Ascending aorta (tissue), 2 donors: ENCODE measurements around the gene TNFSF18. TPM values are rescaled to one million over a fixed set of nuclear protein-coding genes. Genes with fewer than 3 reads are reported as not detected.

Experiments
- DNase-seq, 2 donors: peaks; one replicate each; pipeline ENCODE4 v3.0.0-alpha.2; 2019; ENCODE audit warnings: low spot score in 2 of 2
- H3K27ac ChIP-seq, 2 donors: fragments of 200-600 bp; sonication (generic); one replicate each; pipeline ENCODE4 v1.5.1; 2016 to 2017; ENCODE audit warnings: mild to moderate bottlenecking in 1 of 2
- H3K27me3 ChIP-seq: fragments of 200-600 bp; sonication (generic); one replicate; pipeline ENCODE4 v1.5.1; 2017
- H3K36me3 ChIP-seq, 2 donors: fragments of 200-600 bp; sonication (generic); one replicate each; pipeline ENCODE4 v1.5.1; 2016
- H3K4me1 ChIP-seq, 2 donors: fragments of 200-600 bp; sonication (generic); one replicate each; pipeline ENCODE4 v1.5.1; 2016 to 2017; ENCODE audit warnings: mild to moderate bottlenecking in 1 of 2
- H3K4me3 ChIP-seq, 2 donors: fragments of 200-600 bp; sonication (generic); one replicate each; pipeline ENCODE4 v1.5.1; 2016 to 2017; ENCODE audit warnings: mild to moderate bottlenecking in 1 of 2
- H3K9me3 ChIP-seq, 2 donors: fragments of 200-600 bp; sonication (generic); one replicate each; pipeline ENCODE4 v1.5.1; 2016
- intact Hi-C: fragments of 100-400 bp; cut with DNase I; formaldehyde crosslinking; loops from one replicate; pipeline ENCODE4 v1.15.1; 2023
- total RNA-seq: library from RNA; depleted of rRNA; stranded (reverse); fragments of >200 nt; gene quantifications from one replicate; pipeline ENCODE4 v1.1.0, GENCODE V29; 2016
- TF ChIP-seq, protein P1 (sequence below), 3 experiments: fragments of 200-600 bp in 2 of 3; fragments of 450-650 bp in 1 of 3; sonication (generic) in 2 of 3; IDR thresholded peaks; one replicate each; pipeline ENCODE4 v1.5.1; 2016 to 2019; ENCODE audit warnings: antibody characterized with exemption in 3 of 3, mild to moderate bottlenecking in 1 of 3, moderate library complexity in 1 of 3

Gene TNFSF18
- total RNA-seq, 1 donor from 2014 or later: not detected

- no peaks in the 10 kb centered on the region for H3K36me3 ChIP-seq
- no peak overlapping the region for H3K27ac ChIP-seq
- H3K4me3 ChIP-seq: no peak overlapping the region
- no peak for DNase-seq
- H3K9me3 ChIP-seq: no peaks in the 10 kb centered on the region
- no peaks in the 10 kb centered on the region for H3K4me1 ChIP-seq
- TF ChIP-seq, protein P1, sequence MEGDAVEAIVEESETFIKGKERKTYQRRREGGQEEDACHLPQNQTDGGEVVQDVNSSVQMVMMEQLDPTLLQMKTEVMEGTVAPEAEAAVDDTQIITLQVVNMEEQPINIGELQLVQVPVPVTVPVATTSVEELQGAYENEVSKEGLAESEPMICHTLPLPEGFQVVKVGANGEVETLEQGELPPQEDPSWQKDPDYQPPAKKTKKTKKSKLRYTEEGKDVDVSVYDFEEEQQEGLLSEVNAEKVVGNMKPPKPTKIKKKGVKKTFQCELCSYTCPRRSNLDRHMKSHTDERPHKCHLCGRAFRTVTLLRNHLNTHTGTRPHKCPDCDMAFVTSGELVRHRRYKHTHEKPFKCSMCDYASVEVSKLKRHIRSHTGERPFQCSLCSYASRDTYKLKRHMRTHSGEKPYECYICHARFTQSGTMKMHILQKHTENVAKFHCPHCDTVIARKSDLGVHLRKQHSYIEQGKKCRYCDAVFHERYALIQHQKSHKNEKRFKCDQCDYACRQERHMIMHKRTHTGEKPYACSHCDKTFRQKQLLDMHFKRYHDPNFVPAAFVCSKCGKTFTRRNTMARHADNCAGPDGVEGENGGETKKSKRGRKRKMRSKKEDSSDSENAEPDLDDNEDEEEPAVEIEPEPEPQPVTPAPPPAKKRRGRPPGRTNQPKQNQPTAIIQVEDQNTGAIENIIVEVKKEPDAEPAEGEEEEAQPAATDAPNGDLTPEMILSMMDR (IDR thresholded peaks at IDR 0.05): no peak
- no peaks in the 10 kb centered on the region for H3K27me3 ChIP-seq
- intact Hi-C loops: no loop called here
Measured at GRCh38 chr1:173049322-173049633, 1.5 kb downstream of the TNFSF18 start.

DNA sequence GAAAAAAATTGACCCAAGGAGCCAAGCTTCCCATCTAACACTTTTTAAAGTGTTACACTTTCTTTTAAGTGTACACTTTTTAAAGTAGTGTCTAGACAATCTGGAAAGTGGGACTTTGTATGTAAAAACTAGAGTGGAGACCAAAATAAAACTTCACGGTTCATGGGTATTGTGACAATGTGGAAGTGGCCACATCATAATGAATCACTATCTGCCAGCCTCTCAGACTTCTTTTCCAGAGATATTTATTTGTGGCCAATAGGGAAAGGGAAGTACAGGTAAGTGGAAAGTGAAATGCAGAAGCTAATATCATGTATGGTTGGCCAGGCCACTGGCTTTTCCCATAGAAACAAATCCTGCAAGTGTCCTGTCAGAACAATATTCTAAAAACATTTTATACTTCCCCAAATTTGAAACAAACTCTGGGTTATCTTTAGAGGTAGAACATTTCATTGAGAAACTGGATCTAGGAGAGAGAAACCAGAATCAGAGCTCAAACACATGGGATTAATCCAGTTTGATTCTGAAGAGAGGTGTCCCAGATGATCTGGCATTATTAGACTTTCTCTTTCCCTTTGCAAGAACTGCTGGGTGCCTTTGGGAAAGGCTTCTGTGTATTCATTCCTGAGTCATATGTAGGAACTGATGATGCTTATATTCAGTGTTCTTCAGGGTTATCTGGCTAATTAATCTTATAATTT lies 2.0 kb downstream of the TNFSF18 start:
- no peak for DNase-seq
- intact Hi-C loops: no loop called here
- no peak overlapping the region for H3K27ac ChIP-seq
- H3K27me3 ChIP-seq: no peaks in the 10 kb centered on the region
- no peaks in the 10 kb centered on the region for H3K9me3 ChIP-seq
- TF ChIP-seq, protein P1 (IDR thresholded peaks at IDR 0.05): no peak
- H3K4me3 ChIP-seq: no peak overlapping the region
- no peaks in the 10 kb centered on the region for H3K4me1 ChIP-seq
- no peaks in the 10 kb centered on the region for H3K36me3 ChIP-seq

- H3K27me3 ChIP-seq: no peaks in the 10 kb centered on the region
- no peaks in the 10 kb centered on the region for H3K4me1 ChIP-seq
- TF ChIP-seq, protein P1 (IDR thresholded peaks at IDR 0.05): no peak
- H3K36me3 ChIP-seq: no peaks in the 10 kb centered on the region
- H3K4me3 ChIP-seq: no peak overlapping the region
- no peak for DNase-seq
- intact Hi-C loops: no loop called here
- H3K27ac ChIP-seq: no peak overlapping the region
- no peaks in the 10 kb centered on the region for H3K9me3 ChIP-seq
Measured at GRCh38 chr1:173044656-173045055, 6.1 kb downstream of the TNFSF18 start.

- TF ChIP-seq, protein P1 (IDR thresholded peaks at IDR 0.05): no peak
- Histone ChIP-seq H3K4me1 (no peaks in the 10 kb centered on the region), H3K4me3 (no peak overlapping the region), H3K27ac (no peak overlapping the region), H3K9me3 (no peaks in the 10 kb centered on the region), H3K36me3 (no peaks in the 10 kb centered on the region), H3K27me3 (no peaks in the 10 kb centered on the region)
- DNase-seq: no peak
- intact Hi-C loops: no loop called here
Measured at GRCh38 chr1:173043253-173043652, 7.5 kb downstream of the TNFSF18 start.

DNA sequence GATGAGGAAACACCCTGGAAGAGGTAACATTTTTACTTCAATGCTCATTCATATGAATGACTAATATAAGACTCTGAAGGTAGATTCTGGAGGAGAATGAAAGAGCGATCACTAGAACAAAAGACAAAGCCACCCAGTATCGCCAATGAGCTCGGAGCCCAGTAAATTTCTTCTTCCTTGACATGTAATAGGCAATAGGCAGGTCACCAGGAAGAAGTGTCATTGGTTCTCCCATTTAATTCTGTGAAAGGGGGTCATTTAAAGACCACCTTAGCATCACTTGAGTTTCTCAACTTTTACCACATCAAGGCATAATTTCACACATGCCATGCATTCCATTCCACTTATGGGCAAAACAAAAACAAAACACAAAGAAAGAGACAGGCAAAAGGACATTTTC lies 7.9 kb downstream of the TNFSF18 start:
- H3K36me3 ChIP-seq: no peaks in the 10 kb centered on the region
- intact Hi-C loops: no loop called here
- H3K4me1 ChIP-seq: no peaks in the 10 kb centered on the region
- no peaks in the 10 kb centered on the region for H3K27me3 ChIP-seq
- TF ChIP-seq, protein P1 (IDR thresholded peaks at IDR 0.05): no peak
- H3K27ac ChIP-seq: no peak overlapping the region
- H3K9me3 ChIP-seq: no peaks in the 10 kb centered on the region
- DNase-seq: no peak
- no peak overlapping the region for H3K4me3 ChIP-seq

GRCh38 chr1:173039626-173040025 lies 11.1 kb downstream of the TNFSF18 start:
- intact Hi-C loops: no loop called here
- no peak for DNase-seq
- Histone ChIP-seq H3K9me3 (no peaks in the 10 kb centered on the region), H3K4me1 (no peaks in the 10 kb centered on the region), H3K4me3 (no peak overlapping the region), H3K27me3 (no peaks in the 10 kb centered on the region), H3K27ac (no peak overlapping the region), H3K36me3 (no peaks in the 10 kb centered on the region)
- TF ChIP-seq, protein P1 (IDR thresholded peaks at IDR 0.05): no peak
